Type B pancreatic cell (in vitro differentiated cells): ENCODE data around the gene SEPTIN5. TPM values are rescaled to one million over a fixed set of nuclear protein-coding genes. Genes with fewer than 3 reads are reported as not detected.

Experiments
- DNase-seq: peaks from one replicate; pipeline ENCODE4 v3.0.0; 2021; ENCODE audit warnings: mixed read lengths; ENCODE audit not compliant: unreplicated experiment; ENCODE audit errors: extremely low spot score
- H3K27ac Mint-ChIP-seq: 2 replicates; pipeline ENCODE4 v1.8.0; 2021; ENCODE audit warnings: mild to moderate bottlenecking, mixed read lengths
- H3K27me3 Mint-ChIP-seq: 2 replicates; pipeline ENCODE4 v1.8.0; 2021; ENCODE audit warnings: mixed read lengths
- H3K36me3 Mint-ChIP-seq: 2 replicates; pipeline ENCODE4 v1.8.0; 2021; ENCODE audit warnings: mixed read lengths
- H3K4me1 Mint-ChIP-seq: one replicate; pipeline ENCODE4 v1.8.0; 2021; ENCODE audit warnings: mixed read lengths; ENCODE audit not compliant: unreplicated experiment
- H3K4me3 Mint-ChIP-seq: 2 replicates; pipeline ENCODE4 v1.8.0; 2021; ENCODE audit warnings: mild to moderate bottlenecking, mixed read lengths
- H3K9me3 Mint-ChIP-seq: 2 replicates; pipeline ENCODE4 v1.8.0; 2021; ENCODE audit warnings: mixed read lengths
- CTCF ChIP-seq: fragments of 200-600 bp; sonication (generic); conservative IDR thresholded peaks from 2 replicates; pipeline ENCODE4 v1.5.0; 2021; ENCODE audit warnings: antibody characterized with exemption, mild to moderate bottlenecking
- total RNA-seq: library from RNA; stranded (reverse); gene quantifications from 2 replicates; pipeline ENCODE4 v1.2.1, GENCODE V29; 2021; ENCODE audit warnings: low replicate concordance

SEPTIN5 gene
- total RNA-seq, 1 donor from 2014 or later, result 45.7 TPM

- no peaks in the 10 kb centered on the region for H3K4me1 Mint-ChIP-seq
- H3K36me3 Mint-ChIP-seq, result no peaks in the 10 kb centered on the region
- no peak for TF ChIP-seq CTCF
- H3K4me3 Mint-ChIP-seq, result no peak overlapping the region
- no peak for DNase-seq
- no peak overlapping the region for H3K27ac Mint-ChIP-seq
- no peaks in the 10 kb centered on the region for H3K27me3 Mint-ChIP-seq
- no peaks in the 10 kb centered on the region for H3K9me3 Mint-ChIP-seq
Measured at GRCh38 chr22:19735665-19736510, 21.6 kb downstream of the SEPTIN5 start.

GRCh38 chr22:19737846-19738663, 23.8 kb downstream of the SEPTIN5 start:
- DNase-seq, result no peak
- TF ChIP-seq CTCF, result no peak
- no peaks in the 10 kb centered on the region for H3K4me1 Mint-ChIP-seq
- H3K9me3 Mint-ChIP-seq, result no peaks in the 10 kb centered on the region
- H3K4me3 Mint-ChIP-seq, result no peak overlapping the region
- H3K36me3 Mint-ChIP-seq, result no peaks in the 10 kb centered on the region
- H3K27ac Mint-ChIP-seq, result no peak overlapping the region
- no peaks in the 10 kb centered on the region for H3K27me3 Mint-ChIP-seq

DNA sequence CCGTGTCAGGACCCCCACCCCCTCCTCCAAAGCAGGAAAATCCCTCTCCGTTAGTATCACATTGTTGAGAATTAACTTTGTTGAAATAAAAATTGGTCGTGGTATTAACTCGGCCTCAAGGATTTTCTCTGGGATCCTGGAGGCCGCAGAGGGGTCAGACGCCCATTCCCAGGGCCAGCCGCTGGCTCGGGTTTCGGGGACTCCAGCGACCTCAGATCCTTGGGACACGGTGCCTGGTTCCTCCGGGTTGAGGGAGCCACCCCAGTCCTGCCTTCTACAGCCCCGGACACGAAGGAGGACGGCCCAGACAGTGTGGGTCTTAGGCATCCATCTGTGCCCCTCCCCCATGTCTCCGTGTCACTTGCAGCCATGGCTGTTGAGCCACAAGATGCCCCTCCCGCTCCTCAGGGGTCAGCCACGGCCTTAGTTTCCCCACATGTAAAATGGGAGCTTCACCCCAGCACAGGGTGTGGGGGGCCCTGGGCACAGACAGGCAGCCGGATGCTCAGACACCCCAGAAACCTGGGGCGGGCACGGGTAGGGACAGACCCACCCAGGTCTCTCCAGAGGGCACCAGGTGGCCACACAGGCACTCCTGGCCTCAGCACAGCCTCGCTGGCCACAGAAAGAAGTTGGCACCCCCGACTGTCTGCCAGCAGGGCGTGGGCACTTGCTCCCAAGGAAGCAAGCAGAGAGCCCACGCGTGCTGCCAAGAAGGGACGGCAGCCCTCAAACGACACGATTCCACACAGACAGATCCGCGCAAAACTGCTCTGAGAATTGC, 24.6 kb downstream of the SEPTIN5 start:
- Mint-ChIP-seq H3K9me3 (no peaks in the 10 kb centered on the region), H3K4me1 (no peaks in the 10 kb centered on the region), H3K27me3 (no peaks in the 10 kb centered on the region), H3K36me3 (no peaks in the 10 kb centered on the region), H3K4me3 (no peak overlapping the region), H3K27ac (no peak overlapping the region)
- no peak for TF ChIP-seq CTCF
- DNase-seq, result no peak

DNA sequence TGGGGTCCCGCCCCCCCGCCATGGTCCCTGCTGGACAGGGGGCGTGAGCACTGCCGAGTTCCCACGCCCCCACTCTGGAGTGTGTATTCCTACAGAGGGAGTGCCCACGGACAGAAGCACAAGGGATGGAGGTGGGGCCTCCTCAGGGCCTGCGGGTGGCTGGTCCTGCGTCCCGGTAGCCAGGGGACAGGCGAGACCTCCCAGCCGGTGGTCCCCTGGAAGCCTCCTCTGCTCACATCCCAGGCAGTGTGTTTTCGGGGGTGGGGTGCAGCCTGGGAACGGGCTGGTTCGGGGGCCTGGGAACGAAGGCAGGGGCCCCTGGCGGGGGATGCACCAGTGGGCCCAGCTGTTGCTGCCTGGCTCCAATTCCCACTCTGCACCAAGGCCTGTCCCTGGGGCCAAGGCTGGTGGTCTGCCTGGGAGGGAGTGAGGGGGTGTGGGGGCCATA, 25.2 kb downstream of the SEPTIN5 start:
- Mint-ChIP-seq H3K27me3 (no peaks in the 10 kb centered on the region), H3K9me3 (no peaks in the 10 kb centered on the region), H3K4me1 (no peaks in the 10 kb centered on the region), H3K27ac (no peak overlapping the region), H3K36me3 (no peaks in the 10 kb centered on the region), H3K4me3 (no peak overlapping the region)
- no peak for DNase-seq
- no peak for TF ChIP-seq CTCF

DNA sequence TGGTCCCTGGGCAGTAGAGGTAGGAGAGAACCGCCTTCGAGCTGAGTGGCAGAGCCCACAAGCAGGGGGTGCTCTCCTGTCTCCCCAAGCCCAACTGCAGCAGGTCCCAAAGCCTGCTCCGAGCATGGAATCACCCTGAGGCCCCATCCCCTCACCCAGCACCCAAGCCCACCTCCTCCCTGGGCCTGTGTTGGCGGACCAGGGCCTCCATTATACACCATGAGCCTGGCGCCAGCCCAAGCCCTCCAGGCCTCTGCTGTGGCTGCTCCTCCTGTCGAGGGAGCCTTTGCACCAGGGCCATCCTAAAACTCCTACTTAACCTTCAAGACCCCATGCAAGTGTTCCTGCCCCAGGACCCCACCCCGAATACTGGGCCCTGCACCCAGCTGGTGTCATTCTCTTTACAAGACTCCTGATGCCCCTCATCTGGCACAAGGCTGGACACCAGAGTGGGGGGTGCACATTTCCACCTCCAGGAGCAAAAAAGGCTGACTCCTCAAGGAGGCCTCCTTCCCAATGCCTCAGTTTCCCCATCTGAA, 25.7 kb downstream of the SEPTIN5 start:
- Mint-ChIP-seq H3K4me3 (no peak overlapping the region), H3K27me3 (no peaks in the 10 kb centered on the region), H3K36me3 (no peaks in the 10 kb centered on the region), H3K4me1 (no peaks in the 10 kb centered on the region), H3K27ac (no peak overlapping the region), H3K9me3 (no peaks in the 10 kb centered on the region)
- DNase-seq, result no peak
- TF ChIP-seq CTCF, result no peak
